ENCODE results near the gene TMEM120A. TPM values are rescaled to one million over a fixed set of nuclear protein-coding genes. Genes with fewer than 3 reads are reported as not detected.

TMEM120A gene
- total and polyA plus RNA-seq, 9 donors: 44.4 to 170 (median 102) TPM

- Histone ChIP-seq H3K27me3 (no peaks in the 10 kb centered on the region), H3K4me3 (no peak overlapping the region), H3K36me3 (no peaks in the 10 kb centered on the region), H3K4me1 (ENCODE audit: insufficient read depth) (peaks cover 17% of the 10 kb centered on the region), H3K9me3 (no peaks in the 10 kb centered on the region), H3K27ac (peak overlapping the region in 1 of 2 donors; percentile 58)
- intact Hi-C loops (cut with DNase I): no loop called here
- TF ChIP-seq POLR2A (IDR thresholded peaks at IDR 0.05) (no peak), EP300 (IDR thresholded peaks at IDR 0.05) (no peak), CTCF (IDR thresholded peaks at IDR 0.05) (no peak)
- 12 to 17% (median 13%) methylated on average over 8 of the region's 8 CpGs for WGBS, 3 donors
- peak; percentile 79 to 87 (median 84) for DNase-seq
Observed at GRCh38 chr7:75977743-75978142, 16.7 kb downstream of the TMEM120A start.

GRCh38 chr7:75971961-75972763 is 22.2 kb downstream of the TMEM120A start:
- no peaks in the 10 kb centered on the region for H3K27me3 ChIP-seq
- TF ChIP-seq POLR2A (IDR thresholded peaks at IDR 0.05) (no peak), EP300 (IDR thresholded peaks at IDR 0.05) (no peak), CTCF (IDR thresholded peaks at IDR 0.05) (no peak)
- DNase-seq: no peak
- no peaks in the 10 kb centered on the region for H3K9me3 ChIP-seq
- peaks cover 22% of the 10 kb centered on the region for H3K4me1 ChIP-seq (ENCODE audit: insufficient read depth)
- intact Hi-C loops (cut with DNase I): no loop called here
- H3K4me3 ChIP-seq: no peak overlapping the region
- no peak overlapping the region for H3K27ac ChIP-seq
- H3K36me3 ChIP-seq: no peaks in the 10 kb centered on the region
- WGBS, 3 donors: 71 to 79% (median 79%) methylated on average over 19 of the region's 19 CpGs

- 88 to 91% (median 88%) methylated on average over 14 of the region's 14 CpGs for WGBS, 3 donors
- DNase-seq: no peak
- H3K4me1 ChIP-seq (ENCODE audit: insufficient read depth): peaks cover 28% of the 10 kb centered on the region
- no peaks in the 10 kb centered on the region for H3K36me3 ChIP-seq
- intact Hi-C loops (cut with DNase I): no loop called here
- no peak for TF ChIP-seq EP300 (IDR thresholded peaks at IDR 0.05)
- no peak for TF ChIP-seq CTCF (IDR thresholded peaks at IDR 0.05)
- no peak for TF ChIP-seq POLR2A (IDR thresholded peaks at IDR 0.05)
- H3K9me3 ChIP-seq: no peaks in the 10 kb centered on the region
- H3K4me3 ChIP-seq: no peak overlapping the region
- no peaks in the 10 kb centered on the region for H3K27me3 ChIP-seq
- H3K27ac ChIP-seq: no peak overlapping the region
Observed at GRCh38 chr7:75971309-75971960, 23.0 kb downstream of the TMEM120A start.

- Histone ChIP-seq H3K4me1 (ENCODE audit: insufficient read depth) (peaks cover 42% of the 10 kb centered on the region), H3K27ac (peak overlapping the region in 1 of 2 donors; percentile 40)
- WGBS, 3 donors: 89 to 90% (median 89%) methylated on average over 30 of the region's 30 CpGs
Observed at GRCh38 chr7:75969704-75970498, 24.5 kb downstream of the TMEM120A start.

More at GRCh38 chr7:75969704-75970498, 24.5 kb downstream of the TMEM120A start:
- Histone ChIP-seq H3K9me3 (no peaks in the 10 kb centered on the region), H3K27me3 (no peaks in the 10 kb centered on the region), H3K36me3 (no peaks in the 10 kb centered on the region), H3K4me3 (no peak overlapping the region)
- TF ChIP-seq CTCF (IDR thresholded peaks at IDR 0.05): no peak
- no peak for TF ChIP-seq POLR2A (IDR thresholded peaks at IDR 0.05)
- TF ChIP-seq EP300 (IDR thresholded peaks at IDR 0.05): no peak
- no peak for DNase-seq
- intact Hi-C loops (cut with DNase I): no loop called here

All from ovary (tissue), 9 donors.